GM19397 (cell line): ENCODE data around the gene MAPK6.

ENCODE experiments used
- ATAC-seq: cut with Tn5 transposase; IDR thresholded peaks from one replicate; pipeline ENCODE4 v1.9.1; 2021; ENCODE audit warnings: mild to moderate bottlenecking, moderate library complexity; ENCODE audit not compliant: unreplicated experiment

MAPK6 gene

DNA sequence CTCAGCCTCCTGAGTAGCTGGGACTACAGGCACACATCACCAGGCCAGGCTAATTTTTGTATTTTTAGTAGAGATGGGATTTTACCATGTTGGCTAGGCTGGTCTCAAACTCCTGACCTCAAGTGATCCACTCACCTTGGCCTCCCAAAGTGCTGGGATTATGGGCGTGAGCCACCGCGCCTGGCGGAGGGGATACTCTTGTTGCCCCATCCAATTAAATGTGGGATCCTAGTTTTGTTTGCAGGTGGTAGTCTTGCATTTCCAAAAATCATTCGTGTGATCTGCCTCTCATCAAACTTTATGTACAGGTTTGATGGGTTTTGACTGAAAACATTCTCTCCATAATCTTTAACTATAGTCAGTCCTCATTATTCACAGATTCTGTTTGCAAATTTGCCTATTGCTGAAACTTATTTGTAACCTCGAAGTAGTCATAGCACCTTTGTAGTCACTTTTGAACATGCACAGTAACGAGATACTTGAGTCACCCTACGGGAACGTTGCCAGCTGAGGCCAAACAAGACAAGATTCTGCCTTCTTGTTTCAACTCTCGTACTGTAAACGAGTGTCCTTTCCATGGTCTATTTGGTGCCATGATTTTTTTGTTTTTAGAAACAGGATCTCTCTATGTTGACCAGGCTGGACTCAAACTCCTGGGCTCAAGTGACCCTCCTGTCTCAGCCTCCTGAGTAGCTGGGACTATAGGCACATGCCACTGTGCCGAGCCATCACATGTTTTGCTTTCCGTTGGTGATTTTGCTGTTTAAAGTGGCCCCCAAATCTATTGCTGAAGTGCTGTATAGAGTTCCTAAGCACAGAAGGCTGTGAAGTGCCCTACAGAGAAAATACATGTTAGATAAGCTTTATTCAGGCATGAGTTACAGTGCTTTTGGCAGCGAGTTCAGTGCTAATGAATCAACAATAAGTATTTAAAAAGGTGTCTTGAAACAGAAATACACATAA lies 8.1 kb upstream of the MAPK6 start:
- ATAC-seq = no peak

DNA sequence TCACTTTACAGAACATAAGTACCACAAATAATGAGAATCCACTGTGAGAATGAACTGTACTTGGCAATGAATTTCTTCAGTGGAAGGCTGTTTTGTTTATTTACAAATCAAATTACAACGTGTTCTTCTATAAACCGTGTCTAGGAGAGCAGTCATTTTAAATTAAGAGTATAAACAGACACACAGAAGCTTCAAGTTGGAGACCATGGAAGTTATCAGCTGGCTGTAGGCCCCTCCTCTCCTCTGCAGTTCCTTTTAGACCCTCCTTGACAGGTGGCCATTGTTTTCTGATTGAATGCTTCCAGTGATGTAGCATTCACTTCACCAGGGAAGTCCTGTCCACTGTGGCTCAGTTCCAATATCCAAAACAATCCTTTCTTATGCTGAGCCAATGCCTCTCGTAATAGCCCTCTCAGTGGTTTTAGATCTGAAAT lies 7.3 kb upstream of the MAPK6 start:
- no peak for ATAC-seq

DNA sequence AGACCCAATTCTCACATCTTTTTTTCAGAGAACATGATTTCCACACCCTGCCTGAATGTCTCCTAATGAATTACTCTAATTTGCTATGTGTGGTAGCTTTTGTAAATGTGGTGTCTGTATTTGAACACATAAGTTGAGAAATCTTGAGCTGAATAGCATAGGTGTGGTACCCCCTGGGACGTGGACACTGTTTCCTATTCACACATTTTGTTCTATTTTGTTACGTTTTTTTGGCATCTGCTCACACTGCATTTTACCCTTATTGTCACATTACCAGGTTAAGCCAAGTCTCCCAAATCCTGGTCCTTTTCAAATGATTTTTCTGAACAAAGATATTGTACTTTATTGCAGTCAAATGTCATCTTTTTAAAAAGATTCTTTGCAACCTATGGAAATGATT lies 6.8 kb upstream of the MAPK6 start:
- no peak for ATAC-seq

DNA sequence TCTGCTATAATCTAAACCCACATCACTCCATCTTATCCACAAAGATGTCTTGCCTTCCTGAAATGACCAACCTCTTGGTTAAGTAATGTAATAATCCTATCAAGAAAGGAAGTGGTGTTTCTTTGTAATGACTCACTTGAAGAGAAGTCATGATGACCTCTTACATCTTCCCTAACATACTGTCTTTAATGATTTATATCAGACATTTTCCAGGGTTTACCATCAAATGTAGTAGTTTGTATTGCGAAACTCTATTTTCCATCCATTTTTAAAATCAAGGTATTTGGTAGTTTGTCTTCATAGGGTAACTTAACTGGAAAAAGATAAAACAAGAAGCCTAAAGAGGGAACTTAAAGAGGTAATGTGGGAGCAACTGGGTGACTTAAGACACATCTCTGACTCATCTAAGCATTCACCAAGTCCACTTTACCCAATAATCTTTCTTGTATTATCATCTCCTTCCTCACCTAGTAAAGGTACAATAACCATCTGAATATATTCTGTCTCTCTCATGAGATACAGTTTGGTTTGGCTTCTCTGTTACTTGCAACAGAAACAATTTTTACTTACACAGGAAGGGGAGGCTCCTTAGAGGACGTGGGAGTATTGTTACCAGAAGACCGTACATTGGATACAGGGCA lies 5.7 kb upstream of the MAPK6 start:
- ATAC-seq = no peak

DNA sequence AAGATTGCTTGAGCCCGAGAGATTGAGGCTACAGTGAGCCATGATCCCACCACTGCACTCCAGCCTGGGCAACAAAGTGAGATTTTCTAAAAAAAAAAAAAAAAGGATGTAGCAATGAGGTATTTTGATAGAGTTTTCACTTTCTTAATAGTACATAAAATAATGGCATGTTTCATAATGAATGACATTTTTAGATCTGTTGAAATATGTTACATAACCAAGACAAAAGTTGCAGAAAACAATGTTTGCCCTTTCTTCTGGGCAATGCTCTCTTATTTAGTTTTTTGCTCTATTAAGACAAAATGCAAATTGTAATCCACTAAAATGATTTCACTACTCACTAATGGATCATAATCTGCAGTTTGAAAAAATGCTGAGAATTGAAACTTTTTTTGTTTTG lies 4.4 kb upstream of the MAPK6 start:
- ATAC-seq = no peak

DNA sequence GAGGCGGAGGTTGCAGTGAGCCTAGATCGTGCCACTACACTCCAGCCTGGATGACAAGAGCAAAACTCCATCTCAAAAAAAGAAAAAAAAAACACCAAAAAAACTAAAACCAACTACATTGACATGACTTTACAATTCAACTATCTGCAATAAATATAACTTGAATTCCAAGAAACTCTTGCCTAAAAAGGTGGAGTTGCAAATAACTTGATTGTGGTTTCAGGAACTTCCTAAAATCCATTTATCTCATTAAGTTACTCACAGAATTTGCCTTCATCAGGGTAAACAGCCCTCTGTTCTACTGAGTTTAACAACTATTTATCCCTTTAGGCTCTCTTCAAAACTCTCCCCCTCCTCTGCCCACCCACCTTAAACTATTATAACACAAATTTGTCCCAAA lies 2.7 kb upstream of the MAPK6 start:
- ATAC-seq = no peak

DNA sequence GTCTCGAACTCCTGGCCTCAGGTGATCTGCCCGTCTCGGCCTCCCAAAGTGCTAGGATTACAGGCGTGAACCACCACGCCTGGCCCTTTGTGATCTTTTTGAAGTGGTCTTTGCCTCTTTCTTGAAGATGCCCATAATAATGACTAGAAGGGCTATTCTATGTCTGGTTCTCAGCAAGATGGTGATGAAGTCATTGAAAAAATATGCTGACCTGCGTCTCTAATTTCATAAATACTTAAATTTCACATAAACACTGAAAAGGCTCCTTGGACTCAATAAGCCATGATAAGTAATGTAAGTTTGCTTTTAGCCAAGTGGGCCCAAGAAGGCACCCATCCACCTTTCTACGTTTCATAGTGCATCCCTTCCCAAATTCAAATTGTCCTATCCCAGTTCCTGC lies 775 bp upstream of the MAPK6 start:
- ATAC-seq = no peak

DNA sequence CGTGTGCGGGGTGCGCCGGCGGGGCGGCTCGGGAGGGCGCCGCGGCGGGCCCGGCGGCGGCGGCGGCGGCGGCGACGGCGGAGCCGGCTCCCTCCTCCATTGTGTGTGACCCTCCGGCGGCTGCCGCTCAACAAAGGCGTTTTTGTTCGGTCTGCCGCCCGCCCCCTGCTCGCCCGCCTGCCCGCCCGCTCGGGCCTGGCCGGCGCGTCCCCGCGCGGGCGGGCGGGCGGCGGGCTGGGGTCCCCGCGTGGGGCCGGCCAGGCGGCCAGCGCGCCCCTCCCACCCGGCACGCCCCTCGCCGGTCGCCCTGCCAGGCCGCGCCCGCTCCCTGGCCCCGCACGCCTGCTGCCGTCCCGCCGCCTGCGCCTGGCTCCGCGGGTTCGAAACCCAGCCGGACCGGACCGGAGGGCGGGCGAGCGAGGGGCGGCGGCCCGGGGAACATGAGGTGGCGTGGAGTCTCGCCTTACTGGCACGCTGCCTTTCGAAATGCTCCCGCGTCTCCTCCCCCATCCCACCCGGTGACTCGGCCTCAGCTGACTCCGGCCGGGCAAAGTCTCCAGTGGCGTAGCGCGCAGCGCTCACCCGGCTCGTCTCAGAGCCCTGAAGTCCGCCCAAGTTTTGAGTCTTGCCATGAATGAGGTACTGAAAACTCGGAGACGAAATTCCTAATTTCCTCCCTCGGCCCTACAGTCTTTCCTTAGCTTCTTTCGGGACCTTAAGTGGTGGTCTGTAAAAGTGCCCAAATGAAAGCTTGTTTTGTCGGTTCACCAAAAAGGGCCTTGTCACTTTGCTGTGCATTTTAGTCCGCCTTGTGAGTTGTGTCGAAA lies 588 bp downstream of the MAPK6 start:
- peak; percentile 56 for ATAC-seq

DNA sequence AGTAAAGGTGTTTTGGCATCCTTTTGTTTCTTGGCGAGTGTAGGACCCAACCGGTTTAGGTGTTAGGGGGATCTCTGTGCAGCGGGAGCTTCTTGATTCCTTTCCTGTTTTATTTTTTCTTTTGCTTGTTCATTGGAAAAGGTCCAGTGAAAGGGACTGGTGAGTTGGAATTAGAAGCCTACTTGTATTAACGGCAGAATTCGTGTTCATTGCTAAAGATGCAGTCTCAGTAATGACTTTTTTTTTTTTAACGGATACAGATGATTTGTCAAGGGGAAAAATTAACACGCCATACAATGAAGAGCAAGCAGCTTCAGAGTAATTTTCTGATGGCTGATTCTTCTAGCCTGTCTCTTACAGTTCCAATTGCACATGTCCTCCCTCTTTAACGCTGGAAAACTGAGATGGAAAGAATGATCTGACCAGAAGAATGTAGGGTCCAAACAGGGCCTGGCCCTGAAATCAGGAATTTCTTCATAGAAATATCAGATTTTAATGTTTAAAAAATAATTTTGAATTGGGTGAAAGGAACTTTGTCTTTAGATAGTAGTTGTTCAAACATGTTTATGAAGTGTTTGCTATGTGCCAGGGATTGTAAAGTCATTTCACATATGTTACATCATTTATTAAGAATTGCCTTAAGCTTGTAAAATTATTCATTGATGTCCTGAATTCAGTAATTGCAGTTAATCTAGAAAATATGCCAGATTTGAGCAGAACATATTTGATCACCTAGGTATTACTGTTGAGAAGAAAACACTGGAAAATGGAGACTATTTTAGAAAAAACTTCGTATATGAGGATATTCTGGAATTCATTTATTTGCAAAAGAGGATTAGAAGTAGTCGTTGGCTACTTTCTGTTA lies 1.4 kb downstream of the MAPK6 start:
- no peak for ATAC-seq

DNA sequence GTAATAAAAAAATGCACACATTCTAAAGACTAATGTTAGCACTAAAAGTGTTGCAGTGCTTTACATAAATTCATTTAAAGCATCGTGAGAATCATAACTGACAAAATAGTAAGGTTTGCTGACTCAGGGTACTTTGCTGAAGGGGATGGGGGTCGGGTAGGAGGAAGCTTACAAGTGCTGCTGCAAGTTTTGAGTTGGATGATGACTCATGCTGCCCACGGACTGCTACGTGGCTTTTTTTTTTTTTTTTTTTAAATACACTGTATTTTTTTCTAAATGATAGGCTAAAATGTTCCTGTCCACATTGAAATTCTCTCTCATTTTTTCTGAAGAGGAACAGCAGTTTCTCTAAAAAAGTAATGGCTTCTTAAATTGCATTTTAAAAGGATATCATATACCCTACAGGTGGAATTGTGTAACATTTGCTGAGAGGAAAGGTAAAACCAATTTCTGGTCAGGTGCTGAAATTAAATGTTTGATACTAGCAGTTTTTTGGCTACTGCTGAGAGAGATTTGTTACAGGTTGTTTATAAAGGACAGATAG lies 2.2 kb downstream of the MAPK6 start:
- no peak for ATAC-seq

DNA sequence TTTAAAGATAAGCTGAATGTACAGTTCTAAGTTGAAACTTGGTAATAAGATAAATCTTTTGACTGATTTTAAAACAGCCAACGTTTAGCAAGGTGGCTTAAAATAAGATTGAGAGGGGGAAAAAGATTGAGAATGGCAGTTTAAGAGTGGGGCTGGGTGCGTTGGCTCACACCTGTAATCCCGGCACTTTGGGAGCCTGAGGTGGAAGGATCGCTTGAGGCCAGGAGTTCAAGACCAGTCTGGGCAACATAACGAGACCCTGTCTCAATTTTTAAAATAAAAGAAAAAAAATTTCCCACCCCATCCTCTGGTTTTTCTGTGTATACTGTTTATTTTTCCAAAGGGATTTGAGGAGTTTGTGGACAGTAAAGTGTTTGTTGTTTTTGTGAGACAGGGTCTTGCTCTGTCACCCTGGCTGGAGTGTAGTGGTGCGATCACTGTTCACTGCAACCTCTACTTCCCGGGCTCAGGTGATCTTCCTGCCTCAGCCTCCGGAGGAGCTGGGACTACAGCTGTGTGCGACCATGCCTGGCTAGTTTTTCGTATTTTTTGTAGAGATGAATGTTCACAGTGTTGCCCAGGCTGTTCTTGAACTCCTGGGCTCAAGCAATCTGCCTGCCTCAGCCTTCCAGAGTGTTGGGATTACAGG lies 3.0 kb downstream of the MAPK6 start:
- no peak for ATAC-seq

DNA sequence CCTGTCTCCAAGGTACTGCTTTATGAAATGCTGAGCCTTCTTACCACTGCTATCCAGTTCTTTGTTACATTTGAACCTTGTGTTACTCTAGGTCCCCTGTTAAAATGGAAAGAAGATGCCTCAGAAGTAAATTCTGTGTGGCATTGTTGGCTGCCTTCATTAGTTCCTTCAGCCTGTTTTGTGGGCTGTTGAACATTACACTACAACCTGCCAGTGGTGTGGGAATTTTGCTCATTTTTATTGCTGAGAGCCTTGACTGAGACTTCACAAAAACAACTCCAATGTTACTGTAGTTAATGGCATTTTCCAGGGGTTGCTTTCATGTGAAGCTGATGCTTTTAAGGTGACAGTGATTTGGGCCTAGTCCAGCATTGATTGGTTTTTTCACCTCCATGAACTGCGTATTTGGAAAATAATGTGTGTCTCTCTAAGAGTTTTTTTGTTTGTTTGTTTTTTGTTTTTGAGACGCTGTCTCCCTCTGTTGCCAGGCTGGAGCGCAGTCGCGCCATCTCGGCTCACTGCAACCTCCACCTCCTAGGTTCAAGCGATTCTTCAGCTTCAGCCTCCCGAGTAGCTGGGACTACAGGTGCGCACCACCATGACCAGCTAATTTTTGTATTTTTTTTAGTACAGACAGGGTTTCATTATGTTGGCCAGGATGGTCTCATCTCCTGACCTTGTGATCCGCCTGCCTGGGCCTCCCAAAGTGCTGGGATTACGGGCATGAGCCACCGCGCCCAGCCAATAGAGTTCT lies 4.3 kb downstream of the MAPK6 start:
- no peak for ATAC-seq

DNA sequence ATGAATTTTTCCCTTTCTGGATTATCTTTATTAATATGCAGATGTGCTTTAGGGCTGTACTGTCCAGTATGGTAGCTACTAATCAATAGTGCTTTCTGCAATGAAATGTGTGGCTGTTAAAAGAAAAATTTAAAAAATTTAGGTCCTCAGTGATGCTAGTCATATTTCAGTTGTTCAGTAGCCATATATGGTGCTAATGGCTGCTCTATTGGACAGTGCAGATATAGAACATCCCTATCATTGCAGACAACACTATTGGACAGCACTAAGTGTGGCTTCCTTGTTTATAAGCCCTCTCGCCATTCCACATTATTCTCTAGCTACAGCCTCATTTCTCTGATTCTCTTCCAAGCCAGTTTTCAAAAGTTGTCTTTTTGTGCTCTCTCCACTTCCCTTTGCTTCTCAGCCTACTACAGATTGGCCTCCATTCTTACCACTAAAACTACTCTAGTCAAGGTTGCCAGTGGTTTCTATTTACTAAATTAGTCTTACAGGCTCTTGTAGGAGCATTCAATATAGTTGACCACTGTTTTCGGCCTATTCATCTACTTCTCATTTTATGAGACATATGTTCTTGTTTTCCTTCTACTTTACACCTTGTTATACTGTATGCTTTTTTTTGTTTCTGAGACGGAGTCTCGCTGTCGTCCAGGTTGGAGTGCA lies 9.5 kb downstream of the MAPK6 start:
- no peak for ATAC-seq

DNA sequence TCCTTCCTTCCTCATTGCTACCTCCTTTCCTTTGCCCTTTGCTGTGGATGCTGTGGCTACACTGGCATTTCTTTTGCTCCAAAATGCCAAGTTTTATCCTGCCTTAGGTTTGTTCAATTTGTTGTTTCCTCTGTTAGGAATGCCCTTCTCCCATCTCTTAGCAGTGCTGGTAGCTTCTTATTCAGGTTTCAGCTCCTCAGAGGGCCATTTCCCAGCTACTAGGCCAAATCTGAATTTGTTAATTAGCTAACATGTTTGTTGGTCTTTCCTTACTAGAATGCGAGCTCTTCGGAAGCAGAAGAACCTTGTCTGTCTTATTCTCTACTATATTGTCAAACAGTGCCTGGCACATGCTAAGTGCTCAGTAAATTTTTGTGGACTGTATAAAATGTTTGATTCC lies 11.0 kb downstream of the MAPK6 start:
- no peak for ATAC-seq

DNA sequence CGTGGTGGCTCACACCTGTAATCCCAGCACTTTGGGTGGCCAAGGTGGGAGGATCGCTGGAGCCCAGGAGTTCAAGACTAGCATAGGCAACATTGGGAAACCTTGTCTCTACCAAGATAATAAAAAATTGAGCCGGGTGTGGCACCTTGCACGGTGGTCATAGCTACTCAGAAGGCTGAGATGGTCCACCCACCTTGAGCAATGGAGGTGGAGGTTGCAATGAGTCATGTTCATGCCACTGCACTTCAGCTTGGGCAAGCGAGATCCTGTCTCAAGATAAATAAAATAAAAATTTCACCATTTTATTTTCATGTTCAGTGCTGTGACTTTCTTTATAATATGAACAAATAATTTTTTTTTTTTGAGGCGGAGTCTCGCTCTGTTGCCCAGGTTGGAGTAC lies 12.5 kb downstream of the MAPK6 start:
- ATAC-seq = no peak

DNA sequence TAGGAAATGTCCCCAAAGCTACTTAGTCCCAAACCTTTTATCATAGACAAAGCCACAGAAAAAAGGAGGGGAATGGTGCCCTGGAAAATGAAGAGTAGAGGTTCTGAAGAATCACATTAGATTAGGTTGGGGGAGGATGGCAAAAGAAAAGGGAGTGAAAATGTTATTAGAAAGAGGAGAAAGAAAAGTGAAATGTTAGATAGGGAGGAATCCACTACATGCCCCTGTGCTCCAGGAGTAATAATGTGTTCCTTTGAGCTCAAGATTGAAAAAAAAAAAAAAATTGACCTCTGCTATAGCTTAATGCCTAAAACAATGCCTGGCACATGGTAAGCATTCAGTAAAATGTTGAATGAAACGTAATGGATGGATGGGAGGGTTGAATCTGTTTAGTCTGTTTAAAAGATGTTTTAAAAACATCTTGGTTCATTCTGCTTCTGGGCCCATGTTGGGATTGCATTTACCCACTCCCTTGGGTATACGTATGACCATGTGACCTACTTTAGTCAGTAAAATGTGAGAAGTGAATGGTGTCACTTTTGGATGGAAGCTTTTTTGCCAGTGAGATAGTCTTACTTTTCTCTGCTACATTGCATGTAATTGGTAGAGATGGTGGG lies 19.0 kb downstream of the MAPK6 start:
- ATAC-seq = no peak

DNA sequence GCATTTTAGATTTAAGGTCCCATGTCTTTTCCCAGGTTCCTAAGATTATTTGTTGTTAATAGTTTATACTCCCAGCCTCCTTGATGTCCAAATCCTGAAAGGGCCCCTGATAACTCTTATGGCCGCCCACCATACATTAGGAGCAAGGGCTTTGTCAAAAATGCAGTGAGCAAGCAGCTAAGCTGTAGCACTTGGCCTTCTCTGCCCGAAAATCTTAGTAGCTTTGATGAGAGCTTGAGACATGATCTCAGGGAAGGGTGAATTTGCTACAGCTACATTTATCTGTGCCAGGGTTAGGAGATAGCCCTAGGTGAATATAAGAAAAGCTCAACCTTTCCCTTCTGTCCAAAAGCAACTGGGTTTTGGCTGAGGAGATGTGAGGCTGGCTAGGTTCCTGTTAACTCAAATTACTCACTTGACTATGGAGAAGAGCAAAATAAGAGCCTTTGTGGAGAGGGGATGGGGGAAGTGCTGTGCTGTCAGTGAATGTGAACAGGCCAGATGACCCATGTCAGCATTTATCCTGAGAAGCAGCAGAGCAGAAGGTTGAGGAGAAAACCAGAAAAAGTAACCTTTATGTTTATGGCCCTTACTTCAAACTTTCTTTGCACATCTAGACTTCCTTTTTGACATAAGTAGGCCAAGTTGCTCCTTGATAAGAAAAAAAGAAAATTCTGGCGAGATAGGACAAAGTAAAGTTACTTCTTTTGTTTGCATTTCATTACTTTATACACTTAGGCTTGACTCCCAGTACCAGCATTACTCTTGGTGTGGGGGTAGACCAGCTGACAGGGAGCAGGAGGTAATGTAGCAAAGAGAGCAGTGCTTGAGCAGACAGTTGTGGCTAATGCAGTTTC lies 21.1 kb downstream of the MAPK6 start:
- no peak for ATAC-seq
